Putamen (tissue), 1 donor: ENCODE results near the gene LRRC28.
A peak's percentile ranks its signal among the peaks of the same experiment; 100 is the strongest.
"Not testable (repeated sequence)": the region's sequence is repeated elsewhere in the genome, so short reads cannot be mapped to it uniquely, and the experiment has no call there.

Experiments
- DNase-seq: peaks from one replicate; pipeline ENCODE4 v3.0.0-alpha.2; 2016; ENCODE audit warnings: low spot score

LRRC28 gene

GRCh38 chr15:99250857-99251841 lies at the start of gene LRRC28:
Gene LRRC28 (plus strand): TSS chr15:99251481. CDS start chr15:99255958, 4,477 bp downstream.
- DNase-seq: peak; percentile 99

GRCh38 chr15:99202176-99202552 lies 49.1 kb upstream of the LRRC28 start:
- no peak for DNase-seq

- DNase-seq: no peak
Observed at GRCh38 chr15:99207672-99208071, 43.6 kb upstream of the LRRC28 start.

GRCh38 chr15:99209326-99209725 lies 42.0 kb upstream of the LRRC28 start:
- DNase-seq: no peak

- DNase-seq: no peak
Observed at GRCh38 chr15:99210334-99210733, 40.9 kb upstream of the LRRC28 start.

- no peak for DNase-seq
Observed at GRCh38 chr15:99211926-99212325, 39.4 kb upstream of the LRRC28 start.

GRCh38 chr15:99212406-99212805 lies 38.9 kb upstream of the LRRC28 start:
- DNase-seq: no peak

- DNase-seq: peak; percentile 52
Observed at GRCh38 chr15:99213187-99213811, 38.0 kb upstream of the LRRC28 start.

GRCh38 chr15:99224372-99225214 lies 26.7 kb upstream of the LRRC28 start:
- DNase-seq: no peak

GRCh38 chr15:99226802-99227201 lies 24.5 kb upstream of the LRRC28 start:
- no peak for DNase-seq

- no peak for DNase-seq
Observed at GRCh38 chr15:99228120-99228770, 23.0 kb upstream of the LRRC28 start.

- no peak for DNase-seq
Observed at GRCh38 chr15:99230867-99231266, 20.4 kb upstream of the LRRC28 start.

GRCh38 chr15:99232740-99233139 lies 18.5 kb upstream of the LRRC28 start:
- no peak for DNase-seq

GRCh38 chr15:99234160-99234559 lies 17.1 kb upstream of the LRRC28 start:
- DNase-seq: not testable (repeated sequence)

GRCh38 chr15:99238849-99239248 lies 12.4 kb upstream of the LRRC28 start:
- no peak for DNase-seq

- DNase-seq: no peak
Observed at GRCh38 chr15:99239545-99240198, 11.6 kb upstream of the LRRC28 start.

GRCh38 chr15:99241752-99242151 lies 9.5 kb upstream of the LRRC28 start:
- DNase-seq: no peak

- DNase-seq: no peak
Observed at GRCh38 chr15:99244306-99244705, 7.0 kb upstream of the LRRC28 start.

GRCh38 chr15:99247062-99247461 lies 4.2 kb upstream of the LRRC28 start:
- DNase-seq: no peak

- DNase-seq: no peak
Observed at GRCh38 chr15:99248000-99248715, 3.1 kb upstream of the LRRC28 start.
